T-helper 2 cell treated with Interferon-gamma antibody and Interleukin-4, amounts not matched to agents 100 ng/mL and 5 ng/mL, for 36 hours (primary cell): ENCODE data around the gene TSC2. TPM values are rescaled to one million over a fixed set of nuclear protein-coding genes. Genes with fewer than 3 reads are reported as not detected.
"Not testable (repeated sequence)": the region's sequence is repeated elsewhere in the genome, so short reads cannot be mapped to it uniquely, and the experiment has no call there.

ENCODE experiments used
- intact Hi-C: fragments of 100-400 bp; cut with micrococcal nuclease; formaldehyde crosslinking; loops from one replicate; pipeline ENCODE4 v1.15.1; 2023
- total RNA-seq: library from RNA; stranded (reverse); gene quantifications from 2 replicates; pipeline ENCODE4 v1.2.3, GENCODE V29; 2022

TSC2 gene
- total RNA-seq, 1 donor from 2014 or later, result 110 TPM

GRCh38 chr16:2096853-2097595 is 49.2 kb downstream of the TSC2 start:
- intact Hi-C loops, result no loop called here

- intact Hi-C loops, result not testable (repeated sequence)
These were observed 49.9 kb downstream of the TSC2 start for GRCh38 chr16:2097689-2098088.

- intact Hi-C loops, result not testable (repeated sequence)
These were observed 53.8 kb downstream of the TSC2 start for GRCh38 chr16:2101581-2101980.

- intact Hi-C loops, result no loop called here
These were observed 54.7 kb downstream of the TSC2 start for GRCh38 chr16:2102471-2102870.

- intact Hi-C loops, result not testable (repeated sequence)
These were observed 56.7 kb downstream of the TSC2 start for GRCh38 chr16:2104464-2104863.

- intact Hi-C loops, result not testable (repeated sequence)
These were observed 57.5 kb downstream of the TSC2 start for GRCh38 chr16:2105291-2105690.

- intact Hi-C loops, result not testable (repeated sequence)
These were observed 58.0 kb downstream of the TSC2 start for GRCh38 chr16:2105769-2106168.

- intact Hi-C loops, result not testable (repeated sequence)
These were observed 58.4 kb downstream of the TSC2 start for GRCh38 chr16:2106211-2106610.

GRCh38 chr16:2107121-2107790 is 59.5 kb downstream of the TSC2 start:
- intact Hi-C loops, result not testable (repeated sequence)

- intact Hi-C loops, result not testable (repeated sequence)
These were observed 60.0 kb downstream of the TSC2 start for GRCh38 chr16:2107791-2108125.

- intact Hi-C loops, result not testable (repeated sequence)
These were observed 60.9 kb downstream of the TSC2 start for GRCh38 chr16:2108446-2109270.

GRCh38 chr16:2109271-2109580 is 61.4 kb downstream of the TSC2 start:
- intact Hi-C loops, result not testable (repeated sequence)

- intact Hi-C loops, result not testable (repeated sequence)
These were observed 62.1 kb downstream of the TSC2 start for GRCh38 chr16:2109872-2110271.

GRCh38 chr16:2110332-2111008 is 62.7 kb downstream of the TSC2 start:
- intact Hi-C loops, result not testable (repeated sequence)

GRCh38 chr16:2111009-2111353 is 63.2 kb downstream of the TSC2 start:
- intact Hi-C loops, result not testable (repeated sequence)

GRCh38 chr16:2111412-2112335 is 63.9 kb downstream of the TSC2 start:
- intact Hi-C loops, result not testable (repeated sequence)

GRCh38 chr16:2112539-2113106 is 64.8 kb downstream of the TSC2 start:
- intact Hi-C loops, result not testable (repeated sequence)

GRCh38 chr16:2114225-2114624 is 66.4 kb downstream of the TSC2 start:
- intact Hi-C loops, result not testable (repeated sequence)

- intact Hi-C loops, result not testable (repeated sequence)
These were observed 67.3 kb downstream of the TSC2 start for GRCh38 chr16:2114885-2115590.

- intact Hi-C loops, result no loop called here
These were observed 67.8 kb downstream of the TSC2 start for GRCh38 chr16:2115591-2115973.
